Measurements from ENCODE around the gene COP1. TPM values are rescaled to one million over a fixed set of nuclear protein-coding genes. Genes with fewer than 3 reads are reported as not detected.

The COP1 gene
- total and polyA plus RNA-seq, 2 of the 4 experiments (the other 2 are of a cell fraction): 17.8 to 35.0 TPM

GRCh38 chr1:175936736-175937135 lies 270.4 kb downstream of the COP1 start:
- intact Hi-C loops (cut with micrococcal nuclease): no loop called here
- no peak overlapping the region for H2AK5ac ChIP-seq (ENCODE audit: low read depth, low read length)
- CTCF ChIA-PET: no interaction called here

More at GRCh38 chr1:175936736-175937135, 270.4 kb downstream of the COP1 start:
- H3K18ac ChIP-seq (ENCODE audit: low read depth, low read length): no peak overlapping the region
- in situ Hi-C loops (cut with MboI; ENCODE audit: low sequenced_read_pairs) (no loop called here), dilution Hi-C loops (cut with HindIII; ENCODE audit: low sequenced_read_pairs, unreplicated experiment) (no loop called here)
- no peak overlapping the region for H4K5ac ChIP-seq (ENCODE audit: low read depth, low read length)
- no peaks in the 10 kb centered on the region for H4K20me1 ChIP-seq (ENCODE audit: insufficient read depth, low read length)
- H4K91ac ChIP-seq (ENCODE audit: insufficient read depth, low read depth, low read length): no peak overlapping the region
- H2BK120ac ChIP-seq (ENCODE audit: low read depth, low read length): no peak overlapping the region
- H4K8ac ChIP-seq (ENCODE audit: low read depth in 2 of 2, low read length in 2 of 2): no peak overlapping the region
- H3K4me1 ChIP-seq (ENCODE audit: control insufficient read depth, insufficient read depth, low read length): 0 out of 2 replicates have a peak, but pooled peaks cover 3% of the 10 kb centered on the region
- H3K23ac ChIP-seq (ENCODE audit: low read depth, low read length): no peak overlapping the region
- POLR2A ChIA-PET (ENCODE audit: unreplicated experiment): no interaction called here
- no peak overlapping the region for H3K27ac ChIP-seq (ENCODE audit: insufficient read depth, low read length)
- DNase-seq: no peak
- H3K56ac ChIP-seq (ENCODE audit: extremely low read depth, insufficient read depth, low read length): no peak overlapping the region
- H2BK20ac ChIP-seq (ENCODE audit: low read depth, low read length): no peak overlapping the region
- H3K36me3 ChIP-seq (ENCODE audit: control insufficient read depth, insufficient read depth, low read length): peaks cover 9% of the 10 kb centered on the region; the same call in 1 of the 2 replicates
- H3K9ac ChIP-seq (ENCODE audit: low read depth, low read length): no peak overlapping the region
- no peak overlapping the region for H3K4ac ChIP-seq (ENCODE audit: low read depth, low read length)
- no peak overlapping the region for H3K4me3 ChIP-seq (ENCODE audit: insufficient read depth, low read depth, low read length)
- TF ChIP-seq CHD1 (IDR thresholded peaks at IDR 0.05; ENCODE audit: low read depth, low read length) (no peak), MAFK (IDR thresholded peaks at IDR 0.05; ENCODE audit: low read depth, low read length) (no peak), POLR2A (IDR thresholded peaks at IDR 0.05; ENCODE audit: low read depth, low read length) (no peak), BHLHE40 (IDR thresholded peaks at IDR 0.05; ENCODE audit: low read depth, low read length) (no peak), ELK1 (IDR thresholded peaks at IDR 0.05; ENCODE audit: borderline replicate concordance, low read depth, low read length) (no peak), FOS (IDR thresholded peaks at IDR 0.05; ENCODE audit: low read depth, low read length) (no peak), SMC3 (IDR thresholded peaks at IDR 0.05; ENCODE audit: low read depth, low read length) (no peak), RAD21 (IDR thresholded peaks at IDR 0.05; ENCODE audit: low read length) (no peak), NFE2L2 (IDR thresholded peaks at IDR 0.05; ENCODE audit: low read depth, low read length) (no peak), MXI1 (IDR thresholded peaks at IDR 0.05; ENCODE audit: borderline replicate concordance, low read depth, low read length) (no peak), RFX5 (IDR thresholded peaks at IDR 0.05; ENCODE audit: low read depth, low read length) (no peak)
- TF ChIP-seq, protein P1, sequence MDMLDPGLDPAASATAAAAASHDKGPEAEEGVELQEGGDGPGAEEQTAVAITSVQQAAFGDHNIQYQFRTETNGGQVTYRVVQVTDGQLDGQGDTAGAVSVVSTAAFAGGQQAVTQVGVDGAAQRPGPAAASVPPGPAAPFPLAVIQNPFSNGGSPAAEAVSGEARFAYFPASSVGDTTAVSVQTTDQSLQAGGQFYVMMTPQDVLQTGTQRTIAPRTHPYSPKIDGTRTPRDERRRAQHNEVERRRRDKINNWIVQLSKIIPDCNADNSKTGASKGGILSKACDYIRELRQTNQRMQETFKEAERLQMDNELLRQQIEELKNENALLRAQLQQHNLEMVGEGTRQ (IDR thresholded peaks at IDR 0.05; ENCODE audit: low read depth, low read length): no peak
- TF ChIP-seq, protein P2, sequence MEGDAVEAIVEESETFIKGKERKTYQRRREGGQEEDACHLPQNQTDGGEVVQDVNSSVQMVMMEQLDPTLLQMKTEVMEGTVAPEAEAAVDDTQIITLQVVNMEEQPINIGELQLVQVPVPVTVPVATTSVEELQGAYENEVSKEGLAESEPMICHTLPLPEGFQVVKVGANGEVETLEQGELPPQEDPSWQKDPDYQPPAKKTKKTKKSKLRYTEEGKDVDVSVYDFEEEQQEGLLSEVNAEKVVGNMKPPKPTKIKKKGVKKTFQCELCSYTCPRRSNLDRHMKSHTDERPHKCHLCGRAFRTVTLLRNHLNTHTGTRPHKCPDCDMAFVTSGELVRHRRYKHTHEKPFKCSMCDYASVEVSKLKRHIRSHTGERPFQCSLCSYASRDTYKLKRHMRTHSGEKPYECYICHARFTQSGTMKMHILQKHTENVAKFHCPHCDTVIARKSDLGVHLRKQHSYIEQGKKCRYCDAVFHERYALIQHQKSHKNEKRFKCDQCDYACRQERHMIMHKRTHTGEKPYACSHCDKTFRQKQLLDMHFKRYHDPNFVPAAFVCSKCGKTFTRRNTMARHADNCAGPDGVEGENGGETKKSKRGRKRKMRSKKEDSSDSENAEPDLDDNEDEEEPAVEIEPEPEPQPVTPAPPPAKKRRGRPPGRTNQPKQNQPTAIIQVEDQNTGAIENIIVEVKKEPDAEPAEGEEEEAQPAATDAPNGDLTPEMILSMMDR (conservative IDR thresholded peaks at IDR 0.05; ENCODE audit: low read depth, low read length): no peak
- no peak overlapping the region for H3K14ac ChIP-seq (replicated peaks; ENCODE audit: low read depth, low read length)
- no peak overlapping the region for H2BK5ac ChIP-seq (ENCODE audit: low read depth, low read length, poor library complexity, severe bottlenecking)
- H3K9me1 ChIP-seq (ENCODE audit: insufficient read depth, low read length): no peaks in the 10 kb centered on the region
- no peak overlapping the region for H3K4me2 ChIP-seq (ENCODE audit: low read depth, low read length)
- ATAC-seq (ENCODE audit: low read depth): no peak
- H3K79me1 ChIP-seq (ENCODE audit: low read depth in 1 of 2, low read length in 2 of 2): no peaks in the 10 kb centered on the region
- no TSS peak for BruUV-seq (replicated peaks)
- H2AK9ac ChIP-seq (replicated peaks; ENCODE audit: low read depth, low read length, poor library complexity): no peak overlapping the region
- no peak overlapping the region for H2AFZ ChIP-seq (replicated peaks; ENCODE audit: low read length, poor library complexity)
- H3K9me3 ChIP-seq (ENCODE audit: control insufficient read depth, insufficient read depth, low read length): no peaks in the 10 kb centered on the region
- no CpG with 5 or more reads among the region's 6 CpGs for WGBS, 2 experiments (ENCODE audit: extremely low coverage in 2 of 2, insufficient read length in 1 of 2)
- no peaks in the 10 kb centered on the region for H3K27me3 ChIP-seq (ENCODE audit: control insufficient read depth, insufficient read depth, low read length)
- H2BK15ac ChIP-seq (ENCODE audit: low read depth, low read length): no peak overlapping the region

Data from IMR-90 (cell line).